Stimulated activated CD8-positive, alpha-beta memory T cell treated with anti-CD3 and anti-CD28 coated beads, Interleukin-12 subunit alpha, Interleukin-12 subunit beta, amount 100 ng/mL, for 4 hours (primary cell): ENCODE measurements around the gene TMEM132D.

Experiments used
- DNase-seq: peaks from one replicate; pipeline ENCODE4 v3.0.0-alpha.2; 2020; ENCODE audit warnings: low read depth

Gene TMEM132D

DNA sequence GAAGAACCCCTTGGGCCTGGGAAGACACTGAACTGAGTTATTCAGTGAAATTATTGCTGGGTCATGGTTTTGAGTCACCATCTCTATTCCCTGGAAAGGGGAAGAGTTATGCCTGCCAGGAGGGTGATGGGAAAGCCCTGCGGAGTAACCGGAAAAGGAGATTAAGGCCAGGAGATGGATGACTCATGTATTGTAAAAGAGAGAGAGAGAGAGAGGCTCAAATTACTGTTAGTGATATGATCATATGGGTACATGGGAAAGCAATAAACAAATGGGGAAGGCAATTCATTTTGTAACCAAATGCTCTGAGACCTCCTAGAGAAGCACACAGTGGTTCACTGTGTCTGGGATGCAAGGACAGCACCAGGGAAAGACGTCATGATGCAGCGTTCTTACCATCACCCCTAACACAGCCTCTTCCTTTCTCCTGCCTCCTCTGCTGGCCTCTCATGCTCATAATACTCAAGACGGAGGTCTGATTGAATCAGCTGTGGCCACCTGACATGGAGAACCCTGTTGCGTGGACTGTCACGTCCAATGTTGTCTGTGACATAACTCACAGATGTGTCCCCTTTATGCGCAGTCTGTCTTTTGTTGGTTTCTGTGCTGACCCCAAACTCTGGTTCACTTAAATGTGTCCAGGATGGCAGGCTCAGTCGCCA, 243.7 kb downstream of the TMEM132D start:
- DNase-seq: no peak

DNA sequence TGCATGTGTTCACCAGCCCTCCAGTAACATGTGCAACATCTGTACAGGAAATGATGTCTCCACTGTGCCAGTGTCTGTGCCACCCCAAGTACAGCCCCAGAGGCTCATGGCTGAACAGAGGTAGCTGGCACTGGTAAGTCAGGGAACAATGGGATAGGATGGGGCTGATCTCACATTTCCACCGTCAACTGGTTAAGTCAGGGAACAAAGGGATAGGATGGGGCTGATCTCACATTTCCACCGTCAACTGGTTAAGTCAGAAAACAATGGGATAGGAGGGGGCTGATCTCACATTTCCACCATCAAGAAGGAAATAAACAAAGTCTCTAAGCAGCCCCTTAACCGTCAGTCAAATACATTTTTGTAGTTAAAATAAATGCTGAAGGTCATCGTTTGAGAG, 246.6 kb downstream of the TMEM132D start:
- DNase-seq: no peak

DNA sequence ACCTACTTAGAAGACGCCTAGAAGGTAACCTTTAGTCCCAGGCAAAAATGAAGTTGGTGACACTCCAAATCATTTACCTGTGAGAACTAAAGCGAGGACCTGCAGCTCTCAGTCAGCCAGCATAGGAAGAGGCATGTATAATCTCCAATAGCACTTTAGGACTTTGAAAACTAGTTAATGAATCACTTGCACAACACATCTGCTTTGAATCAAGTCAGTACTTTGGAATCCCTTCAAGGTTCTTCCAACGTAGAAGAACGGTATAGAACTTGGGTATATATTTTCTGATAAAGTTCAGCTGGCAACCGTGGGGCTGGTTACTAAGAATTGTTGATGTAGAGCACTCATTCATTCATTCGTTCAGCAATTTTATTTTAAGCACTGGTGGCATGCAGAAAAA, 251.9 kb downstream of the TMEM132D start:
- DNase-seq: no peak

DNA sequence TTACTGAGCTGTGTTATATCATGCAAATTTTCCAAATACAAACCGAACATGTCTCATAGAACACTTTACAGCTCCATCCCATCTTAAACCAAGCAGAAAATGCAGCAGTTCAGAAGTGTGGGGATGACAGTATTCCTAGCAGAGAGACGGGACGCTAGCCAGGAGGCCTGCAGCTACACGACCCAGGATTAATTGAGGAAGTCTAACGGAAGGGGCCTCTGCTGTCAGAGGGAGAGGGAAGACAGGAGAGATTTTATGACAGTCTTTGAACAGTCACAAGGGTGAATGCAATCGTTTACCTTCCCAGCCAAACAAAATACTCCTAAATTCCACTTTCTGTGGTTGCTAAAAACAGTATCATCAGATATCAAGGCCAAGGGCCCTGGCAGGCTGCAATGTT, 261.9 kb downstream of the TMEM132D start:
- DNase-seq: no peak

DNA sequence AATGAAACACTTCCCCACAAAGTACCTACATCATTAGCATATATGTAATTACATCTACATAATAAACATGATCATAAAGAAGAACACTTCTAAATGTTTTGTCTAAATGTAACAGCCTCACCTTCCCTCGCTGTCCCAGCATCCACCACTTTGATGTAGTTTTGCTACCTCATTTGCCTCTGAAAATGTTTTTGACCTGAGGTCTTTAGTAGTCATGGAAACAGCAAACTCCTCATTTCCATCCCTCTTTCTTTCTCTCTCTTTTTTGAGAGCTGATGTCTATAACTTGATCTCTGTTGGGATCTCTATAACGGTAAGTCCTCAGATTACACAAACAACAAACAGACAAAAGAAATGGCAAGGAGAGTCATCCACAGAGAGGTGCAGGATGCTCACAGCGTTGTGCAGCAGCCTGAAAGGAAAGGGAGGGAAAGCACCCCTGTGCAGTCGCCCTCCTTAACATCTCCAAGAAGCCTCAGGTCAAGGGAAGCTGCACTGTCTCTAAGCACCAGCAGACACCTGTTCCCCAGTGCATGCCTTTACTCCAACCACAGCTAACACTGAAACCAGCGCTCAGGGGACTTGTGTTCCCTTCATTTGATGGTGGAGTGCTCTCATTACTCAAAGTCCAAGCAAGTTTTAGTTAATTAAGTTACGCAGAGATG, 268.7 kb downstream of the TMEM132D start:
- no peak for DNase-seq

DNA sequence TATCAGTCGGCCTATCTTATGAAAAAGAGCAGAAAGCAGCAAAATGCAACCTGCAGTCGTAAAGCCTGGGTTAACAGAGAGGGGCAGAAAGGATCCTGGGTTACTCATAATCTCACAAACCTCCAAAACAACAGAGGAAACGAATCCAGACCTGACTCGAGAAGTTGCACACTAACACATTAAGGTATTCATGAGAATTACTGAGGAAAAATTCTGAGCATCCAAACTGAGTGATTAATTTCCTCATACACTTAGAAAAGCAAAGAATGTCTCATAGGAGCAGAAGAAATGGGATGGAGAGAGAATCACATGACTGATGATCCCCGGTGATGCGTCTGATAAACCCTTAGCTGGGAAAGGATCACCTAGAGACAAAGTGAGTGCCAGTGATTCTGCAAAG, 272.5 kb downstream of the TMEM132D start:
- no peak for DNase-seq

DNA sequence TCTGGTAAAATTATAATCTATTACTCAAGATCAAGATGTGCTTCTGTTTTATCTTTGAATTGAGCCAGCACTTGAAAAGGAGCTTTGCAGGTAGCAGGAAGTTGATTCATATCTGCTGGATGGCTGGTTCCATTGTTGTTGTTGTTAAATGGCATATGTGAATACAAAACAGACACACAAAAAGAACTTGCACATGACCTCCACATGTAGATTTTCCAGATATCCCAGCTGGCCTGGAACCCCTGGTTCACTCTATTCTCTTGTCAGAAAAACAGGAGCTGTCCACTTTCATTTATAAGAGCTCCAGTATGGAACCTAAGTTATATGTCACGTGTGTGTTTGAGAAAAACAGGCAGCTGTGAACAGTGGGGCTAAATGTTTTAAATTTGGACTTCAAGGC, 273.9 kb downstream of the TMEM132D start:
- no peak for DNase-seq

DNA sequence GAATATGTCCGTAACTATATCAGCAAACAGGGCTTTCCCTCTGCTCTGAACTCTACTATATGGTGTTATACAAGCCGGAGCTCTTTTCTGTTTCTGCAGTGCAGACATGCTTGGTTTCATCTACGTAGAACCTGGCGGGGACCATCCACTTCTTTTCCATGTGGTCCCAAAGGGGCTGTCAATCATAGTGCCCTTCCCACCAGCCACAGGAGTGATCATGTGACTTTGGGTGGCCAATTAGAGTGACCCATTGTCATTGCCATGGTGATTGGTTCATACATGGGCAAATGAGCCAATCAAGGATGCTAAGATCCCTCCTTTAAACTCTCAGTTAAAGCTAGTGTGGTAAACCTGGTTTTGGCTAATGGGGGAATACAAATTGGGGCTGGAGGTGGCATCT, 281.3 kb downstream of the TMEM132D start:
- no peak for DNase-seq

DNA sequence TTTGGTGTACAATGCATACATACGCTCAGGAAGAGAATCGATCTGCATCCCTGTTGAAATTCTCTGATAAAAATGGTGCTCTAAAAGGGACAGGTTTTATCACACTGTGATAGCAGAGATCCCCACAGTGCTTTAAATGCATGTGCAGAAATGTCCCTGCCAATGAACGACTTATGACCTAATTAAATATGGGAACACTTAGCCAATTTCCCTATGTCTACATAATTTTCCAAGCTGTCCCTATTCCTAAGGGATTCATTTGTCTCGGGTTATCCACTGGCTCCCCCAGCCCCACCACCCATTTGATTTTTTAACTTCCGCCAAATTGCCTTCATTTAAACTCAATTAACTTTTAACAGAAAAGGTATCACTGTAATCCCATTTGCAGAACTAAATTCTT, 284.6 kb downstream of the TMEM132D start:
- DNase-seq: no peak

DNA sequence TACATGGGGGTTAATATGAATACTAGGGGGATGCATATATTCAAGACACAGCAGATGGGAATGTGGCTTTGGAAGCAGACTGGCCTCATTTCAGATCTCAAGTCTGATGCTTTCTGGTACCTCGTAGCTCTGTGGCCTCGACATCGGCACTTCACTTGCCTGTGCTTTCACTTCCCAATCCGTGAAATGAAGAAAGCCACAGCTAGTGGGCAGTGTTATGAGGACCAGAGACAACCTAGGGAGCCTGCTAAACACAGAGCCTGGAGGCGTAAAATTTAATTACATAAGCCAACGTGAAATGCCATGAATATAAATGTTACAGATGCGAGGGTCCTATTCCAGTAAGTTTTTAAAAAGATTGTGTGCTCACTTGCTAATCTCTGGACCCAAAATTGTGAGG, 286.0 kb downstream of the TMEM132D start:
- DNase-seq: no peak

DNA sequence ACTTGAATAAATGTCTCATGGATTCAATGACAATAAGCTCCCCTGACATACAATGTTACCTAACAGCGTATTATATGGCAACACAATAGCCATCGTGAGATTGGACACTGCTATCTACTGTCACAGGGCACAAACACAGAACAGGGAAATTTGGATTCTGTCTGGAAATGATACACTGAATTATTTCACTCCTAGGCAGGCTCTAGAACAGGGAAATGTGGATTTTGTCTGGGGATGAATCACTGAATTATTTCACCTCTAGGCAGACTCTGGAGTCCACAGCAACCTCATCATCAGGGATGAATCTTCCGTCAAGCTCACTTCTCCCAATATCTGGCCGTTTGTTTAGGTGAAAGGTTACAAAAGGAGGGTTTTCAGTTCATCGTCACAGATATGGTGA, 288.8 kb downstream of the TMEM132D start:
- DNase-seq: no peak

DNA sequence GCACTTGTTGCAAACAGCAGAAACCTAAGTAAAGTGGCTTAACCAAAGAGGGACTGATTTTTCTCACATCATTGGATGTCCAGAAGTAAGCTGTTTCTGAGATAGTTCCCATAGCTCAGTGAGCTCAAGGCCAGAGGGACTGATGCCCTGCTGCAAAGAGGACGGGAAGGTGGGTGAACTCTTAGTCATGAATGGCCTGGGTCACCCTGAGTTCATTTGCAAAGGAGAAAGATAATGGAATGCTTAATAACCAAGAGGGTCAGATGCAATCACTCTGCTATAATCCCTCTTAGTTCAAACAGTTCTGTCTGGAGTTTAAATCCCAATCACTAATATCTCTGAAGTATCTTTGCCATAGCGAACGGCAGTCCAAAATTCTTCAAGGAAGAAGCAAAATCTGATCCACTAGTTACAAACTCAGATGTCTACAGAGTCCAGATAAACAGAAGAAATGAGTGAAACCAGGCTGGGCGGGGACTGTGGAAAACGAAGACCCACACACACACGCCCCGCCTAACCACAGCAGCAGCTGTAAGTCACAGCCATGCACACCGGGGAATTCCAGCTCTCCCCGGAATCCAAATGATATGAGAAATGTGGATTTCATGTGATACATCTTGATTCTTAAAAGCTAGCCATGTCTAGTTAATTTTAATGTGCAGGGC, 289.5 kb downstream of the TMEM132D start:
- no peak for DNase-seq

DNA sequence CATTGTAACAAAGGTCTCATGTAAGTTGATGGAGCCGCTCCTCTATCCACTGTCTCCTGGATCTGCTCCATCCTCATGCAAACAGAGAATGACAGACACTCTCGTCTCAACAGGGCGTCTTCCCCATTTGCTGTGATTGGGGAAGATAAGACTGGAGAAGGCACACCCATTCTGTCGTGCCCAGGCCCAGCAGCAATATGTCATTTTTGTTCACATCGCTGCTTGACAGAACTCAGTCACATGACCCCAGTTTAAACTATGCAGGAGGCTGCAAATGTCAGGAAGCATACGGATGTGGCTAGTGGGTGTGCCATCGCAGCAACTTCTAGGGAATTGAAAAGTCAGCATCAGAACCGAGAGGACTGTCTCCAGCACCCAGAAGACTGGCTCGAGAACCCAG, 290.5 kb downstream of the TMEM132D start:
- DNase-seq: no peak

DNA sequence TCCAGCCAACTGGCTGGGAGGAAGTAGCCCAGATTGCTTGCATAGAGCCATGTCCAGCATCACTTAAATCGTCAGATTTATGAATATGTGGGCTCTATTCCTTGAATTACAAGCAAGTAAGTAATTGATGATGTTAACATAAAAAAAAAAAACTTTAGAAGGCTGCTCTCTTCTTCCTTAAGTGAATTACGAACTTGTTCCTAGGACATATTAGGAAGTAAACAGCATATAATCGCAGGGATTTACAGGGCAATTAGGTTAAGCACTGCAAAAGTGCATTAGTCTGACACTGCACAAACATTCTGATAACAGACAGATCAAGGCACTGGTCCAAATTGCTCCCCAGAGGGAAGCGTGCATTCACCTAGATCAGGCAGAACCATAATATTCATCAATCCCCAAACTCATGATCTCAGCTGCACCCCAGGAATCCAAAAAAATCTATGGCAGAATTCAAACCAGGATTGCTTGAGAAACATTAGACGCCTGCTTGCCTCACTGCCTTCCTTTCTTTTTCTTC, 293.2 kb downstream of the TMEM132D start:
- DNase-seq: no peak

DNA sequence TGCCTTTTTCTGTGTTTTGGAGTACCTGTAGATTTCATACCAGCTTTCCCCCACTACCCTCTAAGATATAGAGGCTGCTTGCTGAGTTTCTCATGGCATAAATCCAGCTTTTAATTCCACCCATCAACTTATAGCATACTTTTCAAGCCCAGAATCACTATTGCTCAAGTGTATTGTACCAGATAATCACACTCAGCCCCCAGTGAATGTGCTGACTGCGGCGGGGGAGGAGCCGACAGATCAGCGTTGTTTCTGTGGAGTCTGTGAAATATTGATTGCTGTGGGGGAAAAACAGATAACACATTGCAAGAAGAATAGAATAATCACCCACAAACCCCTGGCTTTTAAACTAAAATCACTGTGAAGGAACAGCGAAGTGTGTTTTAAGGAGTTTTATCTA, 296.1 kb downstream of the TMEM132D start:
- no peak for DNase-seq

DNA sequence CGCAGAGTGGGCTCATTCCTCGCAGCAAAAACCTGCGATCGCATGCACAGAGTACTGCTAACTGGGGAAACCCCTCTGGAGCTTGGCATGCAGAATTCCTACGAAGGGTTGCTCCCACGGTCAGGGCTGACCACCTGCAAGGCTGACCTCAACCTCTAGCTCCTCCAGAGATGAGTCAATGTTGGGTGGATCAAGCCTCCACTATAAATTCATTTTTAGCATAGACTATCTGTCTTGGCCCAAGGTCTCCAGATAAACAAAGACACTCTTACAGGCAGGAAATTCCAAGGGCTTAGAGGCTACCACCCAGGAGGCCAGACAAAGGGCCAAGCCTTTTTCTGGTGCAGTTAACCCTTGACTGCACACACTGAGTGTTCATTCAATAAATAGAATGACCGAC, 296.5 kb downstream of the TMEM132D start:
- no peak for DNase-seq

DNA sequence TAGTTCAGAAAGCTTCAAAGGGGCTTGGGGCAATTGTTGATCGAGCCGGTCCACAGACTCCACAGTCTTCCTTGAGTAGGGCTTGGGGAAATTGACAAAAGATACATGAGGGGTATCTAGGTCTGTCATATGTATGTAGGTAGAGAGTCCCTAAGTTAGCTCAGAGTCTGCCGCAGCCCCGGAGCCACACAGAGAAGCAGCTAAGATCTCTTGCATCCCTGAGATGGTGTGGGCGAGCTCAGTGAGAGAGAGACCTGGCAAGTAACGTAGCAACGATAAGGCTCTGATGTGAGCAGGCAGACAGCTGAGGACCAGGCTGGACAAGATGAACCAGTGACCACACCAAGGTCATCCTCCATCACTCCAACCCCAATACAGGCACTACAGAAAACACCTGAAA, 297.6 kb downstream of the TMEM132D start:
- no peak for DNase-seq

DNA sequence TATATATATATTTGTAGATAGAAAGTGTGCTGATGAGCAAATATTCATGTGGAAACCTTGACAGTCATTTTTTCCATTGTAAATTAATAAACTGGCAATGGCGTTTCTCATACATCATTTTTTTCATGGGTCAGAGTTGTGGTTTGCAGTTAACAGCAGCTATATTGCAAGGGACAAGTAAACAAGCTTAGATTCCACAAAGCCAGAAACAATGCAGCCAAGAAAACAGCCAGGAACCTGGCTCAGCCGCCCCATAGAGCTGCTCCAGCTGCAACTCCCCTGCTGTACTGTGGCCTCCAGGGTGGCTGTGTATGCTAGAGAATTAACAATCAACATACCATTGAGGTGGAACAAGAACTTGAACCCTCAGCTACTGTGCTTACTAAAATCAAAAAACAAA, 298.2 kb downstream of the TMEM132D start:
- DNase-seq: no peak

DNA sequence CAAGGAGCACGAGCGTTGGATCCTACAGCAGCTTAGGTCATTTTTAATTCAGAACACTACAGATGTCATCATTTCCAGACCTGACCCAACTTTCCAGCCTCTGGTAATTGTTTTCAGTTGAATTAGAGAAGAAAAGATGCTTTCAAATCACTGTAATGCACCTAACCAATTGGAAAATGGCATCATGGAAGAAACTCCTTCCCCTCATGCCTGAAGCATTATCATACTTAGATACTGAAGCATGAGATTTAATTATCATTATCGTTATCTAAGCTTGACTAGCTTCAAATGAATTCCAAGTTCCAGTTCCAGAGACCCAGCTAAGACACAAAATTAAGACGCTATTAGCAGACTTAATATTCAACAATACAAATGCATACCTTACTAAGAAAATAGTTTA, 299.3 kb downstream of the TMEM132D start:
- no peak for DNase-seq

DNA sequence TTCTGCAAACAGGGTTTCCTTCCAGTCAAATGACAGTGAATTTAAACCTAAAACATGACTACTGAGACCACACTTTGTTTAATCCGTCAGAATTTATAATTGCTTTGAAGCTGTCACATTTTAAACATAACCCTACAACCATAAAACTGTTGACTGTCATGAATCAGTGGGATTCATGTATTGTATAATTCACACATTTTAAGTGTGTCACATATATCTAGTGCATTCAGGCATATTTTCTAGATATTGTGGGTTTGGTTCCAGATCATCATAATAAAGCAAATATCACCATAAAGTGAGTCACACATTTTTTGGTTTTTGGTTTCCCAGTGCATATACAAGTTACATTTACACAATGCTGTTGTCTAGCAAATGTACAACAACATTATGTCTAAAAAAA, 304.4 kb downstream of the TMEM132D start:
- no peak for DNase-seq

DNA sequence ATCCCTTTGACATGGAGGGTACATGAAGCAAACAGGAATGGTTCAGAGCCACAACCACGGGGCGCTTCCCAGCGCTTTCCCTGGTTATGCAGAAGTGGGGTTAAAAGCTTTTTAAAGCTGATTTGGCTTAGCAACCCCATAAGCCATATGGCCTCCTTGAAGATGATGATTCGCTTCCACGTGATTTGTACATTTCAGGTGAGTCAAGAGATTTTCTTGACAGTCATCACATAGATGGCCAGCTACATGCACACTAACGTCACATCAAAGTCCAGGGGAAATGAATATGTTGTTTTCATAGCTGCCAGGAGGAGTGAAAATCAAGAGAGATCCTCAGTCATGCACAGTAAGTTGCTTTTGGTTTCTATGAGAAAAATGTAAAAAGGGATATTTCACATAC, 309.7 kb downstream of the TMEM132D start:
- DNase-seq: no peak

DNA sequence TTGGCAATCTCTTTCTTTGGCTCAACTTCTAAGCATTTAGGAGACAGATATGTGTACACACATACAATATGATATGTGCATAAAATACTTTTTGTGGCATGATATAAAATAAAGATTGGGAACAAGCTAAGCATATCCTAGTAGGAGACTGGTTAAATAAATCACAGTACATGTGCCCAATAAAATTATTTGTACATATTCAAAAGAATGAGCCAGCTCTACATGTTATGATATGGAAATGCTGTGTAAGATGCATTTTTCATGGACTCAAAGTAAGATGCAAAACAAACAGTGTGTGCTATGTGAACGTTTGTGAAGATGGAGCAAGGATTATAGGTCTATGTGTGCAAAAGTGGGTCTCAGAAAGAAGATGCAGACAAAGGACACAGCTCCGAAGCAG, 311.4 kb downstream of the TMEM132D start:
- DNase-seq: no peak

DNA sequence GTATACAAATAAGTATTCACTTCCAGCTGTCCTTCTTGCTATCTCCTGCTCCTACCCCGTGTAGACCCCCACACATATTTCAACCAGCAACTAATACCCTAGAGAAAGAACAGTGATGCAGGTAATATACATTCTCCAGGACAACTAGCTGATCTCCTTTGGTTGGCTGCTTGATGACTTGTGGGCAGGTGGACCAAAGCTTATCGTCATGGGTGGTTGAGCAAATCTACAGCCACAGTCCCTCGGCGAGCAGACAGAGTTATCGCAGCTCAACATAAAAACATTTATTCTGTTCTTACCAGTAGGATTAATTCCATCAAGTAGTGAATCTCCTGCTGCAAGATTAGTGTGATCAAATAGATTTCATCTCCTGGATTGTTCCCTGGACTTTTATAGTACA, 314.3 kb downstream of the TMEM132D start:
- no peak for DNase-seq
